CD4-positive, alpha-beta memory T cell (primary cell): Measurements from ENCODE around the gene SLC39A11. TPM values are rescaled to one million over a fixed set of nuclear protein-coding genes. Genes with fewer than 3 reads are reported as not detected.

Source experiments
- CTCF ChIA-PET: fragments of 350-600 bp; sonication (Branson Sonifier 250); formaldehyde crosslinking; loops from one replicate; lab custom pipeline; 2021; ENCODE audit warnings: inconsistent platforms; ENCODE audit not compliant: partially characterized antibody; lab: Charles Lee
- POLR2A ChIA-PET: fragments of 350-600 bp; sonication (Branson Sonifier 250); formaldehyde crosslinking; loops from one replicate; lab custom pipeline; 2021; ENCODE audit not compliant: partially characterized antibody; lab: Charles Lee
- DNase-seq, 5 donors: peaks; one replicate each; pipeline versions ENCODE4 v3.0.0 to v3.0.0-alpha.2; 2020 to 2022; ENCODE audit warnings: mixed read lengths in 1 of 5
- H3K27ac ChIP-seq: one replicate; pipeline ENCODE4 v1.7.0; 2013; ENCODE audit warnings: low read depth, low read length
- H3K27me3 ChIP-seq: 2 replicates; pipeline ENCODE4 v1.7.0; 2013; ENCODE audit warnings: mild to moderate bottlenecking, low read length, moderate library complexity; ENCODE audit not compliant: insufficient read depth
- H3K36me3 ChIP-seq: 2 replicates; pipeline ENCODE4 v1.7.0; 2013; ENCODE audit warnings: mild to moderate bottlenecking, low read length, moderate library complexity; ENCODE audit not compliant: insufficient read depth
- H3K4me1 ChIP-seq: 2 replicates; pipeline ENCODE4 v1.7.0; 2013; ENCODE audit warnings: mild to moderate bottlenecking, low read length, moderate library complexity; ENCODE audit not compliant: insufficient read depth
- H3K4me3 ChIP-seq, 2 donors: one replicate each; pipeline ENCODE4 v1.7.0; 2013; ENCODE audit warnings: low read length in 2 of 2, mild to moderate bottlenecking in 1 of 2
- H3K9me3 ChIP-seq, 2 donors: one replicate each; pipeline ENCODE4 v1.7.0; 2013; ENCODE audit warnings: low read length in 2 of 2, control low read depth in 1 of 2; ENCODE audit not compliant: control insufficient read depth in 1 of 2
- H3K27ac Mint-ChIP-seq, 7 donors: one replicate each; pipeline ENCODE4 v1.8.0; 2020 to 2021; ENCODE audit warnings: mixed read lengths in 7 of 7, mild to moderate bottlenecking in 6 of 7, inconsistent platforms in 3 of 7, moderate library complexity in 3 of 7
- H3K27me3 Mint-ChIP-seq, 2 donors: one replicate each; pipeline ENCODE4 v1.8.0; 2020 to 2021; ENCODE audit warnings: mixed read lengths in 2 of 2
- H3K36me3 Mint-ChIP-seq, 2 donors: one replicate each; pipeline ENCODE4 v1.8.0; 2020 to 2021; ENCODE audit warnings: mixed read lengths in 2 of 2, inconsistent platforms in 1 of 2, mild to moderate bottlenecking in 1 of 2
- H3K4me1 Mint-ChIP-seq, 4 donors: one replicate each; pipeline ENCODE4 v1.8.0; 2020 to 2021; ENCODE audit warnings: mixed read lengths in 4 of 4, mild to moderate bottlenecking in 1 of 4
- H3K4me3 Mint-ChIP-seq, 8 donors: one replicate each; pipeline ENCODE4 v1.8.0; 2020 to 2021; ENCODE audit warnings: mixed read lengths in 8 of 8, mild to moderate bottlenecking in 7 of 8, moderate library complexity in 6 of 8, inconsistent platforms in 3 of 8
- H3K9me3 Mint-ChIP-seq, 8 donors: one replicate each; pipeline ENCODE4 v1.8.0; 2020 to 2021; ENCODE audit warnings: mixed read lengths in 8 of 8, mild to moderate bottlenecking in 5 of 8, inconsistent platforms in 3 of 8, moderate library complexity in 1 of 8
- intact Hi-C: fragments of 100-400 bp; cut with micrococcal nuclease; formaldehyde crosslinking; loops from one replicate; pipeline ENCODE4 v1.15.1; 2023
- polyA plus RNA-seq, 2 donors: library from polyadenylated mRNA; unstranded; fragments of 300-500 nt; fragmentation: Illumina TruSeq; gene quantifications; one replicate each; pipeline ENCODE4 v1.2.3, GENCODE V29; 2021
- total RNA-seq, 2 experiments: library from RNA; stranded (reverse); gene quantifications; one replicate each; pipeline ENCODE4 v1.2.3, GENCODE V29; 2021

The SLC39A11 gene
- total and polyA plus RNA-seq, 4 experiments from 2014 or later = 15.9 to 23.7 (median 20.4) TPM

- H3K4me3 ChIP-seq = no peak overlapping the region
- Mint-ChIP-seq H3K4me3 (no peak overlapping the region), H3K4me1 (peaks cover 0 to 2% (median 0%) of the 10 kb centered on the region in 4 donors), H3K27ac (no peak overlapping the region), H3K27me3 (no peaks in the 10 kb centered on the region), H3K9me3 (peaks cover 0 to 2% (median 0%) of the 10 kb centered on the region in 8 donors), H3K36me3 (peaks cover 40 to 54% of the 10 kb centered on the region in 2 donors)
- no peaks in the 10 kb centered on the region for H3K27me3 ChIP-seq
- intact Hi-C loops = no loop called here
- ChIA-PET CTCF (interaction anchor here (1.2 kb wide), 1 partner anchor 45 kb away, joined by 3 read pairs; no protein-coding TSS in a partner anchor), POLR2A (no interaction called here)
- no peaks in the 10 kb centered on the region for H3K9me3 ChIP-seq
- H3K4me1 ChIP-seq = no peaks in the 10 kb centered on the region
- no peaks in the 10 kb centered on the region for H3K36me3 ChIP-seq
- no peak overlapping the region for H3K27ac ChIP-seq
- no peak for DNase-seq
These were observed 61.5 kb downstream of the SLC39A11 start for GRCh38 chr17:73030995-73031394.

GRCh38 chr17:73030501-73030921 lies 62.0 kb downstream of the SLC39A11 start:
- CTCF ChIA-PET = no interaction called here

GRCh38 chr17:73029991-73030390 lies 62.5 kb downstream of the SLC39A11 start:
- intact Hi-C loops = no loop called here
- H3K27ac Mint-ChIP-seq = no peak overlapping the region
- CTCF ChIA-PET = no interaction called here

More at GRCh38 chr17:73030501-73030921, 62.0 kb downstream of the SLC39A11 start:
- H3K36me3 ChIP-seq = no peaks in the 10 kb centered on the region
- H3K9me3 ChIP-seq = no peaks in the 10 kb centered on the region
- Mint-ChIP-seq H3K4me1 (peaks cover 0 to 2% (median 0%) of the 10 kb centered on the region in 4 donors), H3K27ac (no peak overlapping the region), H3K4me3 (no peak overlapping the region), H3K9me3 (peaks cover 0 to 3% (median 0%) of the 10 kb centered on the region in 8 donors), H3K27me3 (no peaks in the 10 kb centered on the region), H3K36me3 (peaks cover 41 to 56% of the 10 kb centered on the region in 2 donors)
- POLR2A ChIA-PET = no interaction called here
- intact Hi-C loops = no loop called here
- no peak for DNase-seq
- H3K27me3 ChIP-seq = no peaks in the 10 kb centered on the region
- H3K27ac ChIP-seq = no peak overlapping the region
- H3K4me1 ChIP-seq = no peaks in the 10 kb centered on the region
- no peak overlapping the region for H3K4me3 ChIP-seq

GRCh38 chr17:73029021-73029420 lies 63.5 kb downstream of the SLC39A11 start:
- Histone ChIP-seq H3K4me3 (no peak overlapping the region), H3K27me3 (no peaks in the 10 kb centered on the region), H3K4me1 (no peaks in the 10 kb centered on the region), H3K9me3 (no peaks in the 10 kb centered on the region), H3K36me3 (no peaks in the 10 kb centered on the region), H3K27ac (no peak overlapping the region)
- Mint-ChIP-seq H3K4me3 (no peak overlapping the region), H3K4me1 (no peaks in the 10 kb centered on the region), H3K36me3 (peaks cover 48 to 65% of the 10 kb centered on the region in 2 donors), H3K27ac (no peak overlapping the region), H3K9me3 (peaks cover 0 to 4% (median 0%) of the 10 kb centered on the region in 8 donors), H3K27me3 (no peaks in the 10 kb centered on the region)
- CTCF ChIA-PET = no interaction called here
- POLR2A ChIA-PET = no interaction called here
- intact Hi-C loops = no loop called here
- DNase-seq = no peak

More at GRCh38 chr17:73029991-73030390, 62.5 kb downstream of the SLC39A11 start:
- H3K27me3 ChIP-seq = no peaks in the 10 kb centered on the region
- Mint-ChIP-seq H3K4me3 (no peak overlapping the region), H3K27me3 (no peaks in the 10 kb centered on the region), H3K9me3 (peaks cover 0 to 3% (median 0%) of the 10 kb centered on the region in 8 donors), H3K4me1 (peaks cover 0 to 2% (median 0%) of the 10 kb centered on the region in 4 donors), H3K36me3 (peaks cover 44 to 61% of the 10 kb centered on the region in 2 donors)
- no peaks in the 10 kb centered on the region for H3K9me3 ChIP-seq
- no peak overlapping the region for H3K27ac ChIP-seq
- no peak for DNase-seq
- POLR2A ChIA-PET = no interaction called here
- H3K4me1 ChIP-seq = no peaks in the 10 kb centered on the region
- H3K36me3 ChIP-seq = no peaks in the 10 kb centered on the region
- no peak overlapping the region for H3K4me3 ChIP-seq

- DNase-seq = no peak
- peaks cover 52 to 70% of the 10 kb centered on the region in 2 donors for H3K36me3 Mint-ChIP-seq
- H3K27me3 ChIP-seq = no peaks in the 10 kb centered on the region
These were observed 64.2 kb downstream of the SLC39A11 start for GRCh38 chr17:73028299-73028755.

GRCh38 chr17:73027130-73027741 lies 65.3 kb downstream of the SLC39A11 start:
- H3K4me1 Mint-ChIP-seq = peaks cover 0 to 5% (median under 1%) of the 10 kb centered on the region in 4 donors
- ChIA-PET POLR2A (no interaction called here), CTCF (no interaction called here)
- H3K27me3 Mint-ChIP-seq = no peaks in the 10 kb centered on the region
- H3K4me3 Mint-ChIP-seq = no peak overlapping the region
- intact Hi-C loops = no loop called here
- no peak for DNase-seq
- no peak overlapping the region for H3K27ac Mint-ChIP-seq
- peaks cover 0 to 8% (median 0%) of the 10 kb centered on the region in 8 donors for H3K9me3 Mint-ChIP-seq
- H3K4me3 ChIP-seq = no peak overlapping the region
- no peaks in the 10 kb centered on the region for H3K4me1 ChIP-seq
- H3K9me3 ChIP-seq = no peaks in the 10 kb centered on the region
- H3K27me3 ChIP-seq = no peaks in the 10 kb centered on the region
- no peak overlapping the region for H3K27ac ChIP-seq
- peaks cover 58 to 79% of the 10 kb centered on the region in 2 donors for H3K36me3 Mint-ChIP-seq
- H3K36me3 ChIP-seq = no peaks in the 10 kb centered on the region

More at GRCh38 chr17:73028299-73028755, 64.2 kb downstream of the SLC39A11 start:
- Histone ChIP-seq H3K36me3 (no peaks in the 10 kb centered on the region), H3K9me3 (no peaks in the 10 kb centered on the region), H3K4me1 (no peaks in the 10 kb centered on the region), H3K27ac (no peak overlapping the region), H3K4me3 (no peak overlapping the region)
- CTCF ChIA-PET = no interaction called here
- POLR2A ChIA-PET = no interaction called here
- H3K4me3 Mint-ChIP-seq = no peak overlapping the region
- H3K27me3 Mint-ChIP-seq = no peaks in the 10 kb centered on the region
- H3K9me3 Mint-ChIP-seq = peaks cover 0 to 5% (median 0%) of the 10 kb centered on the region in 8 donors
- H3K4me1 Mint-ChIP-seq = no peaks in the 10 kb centered on the region
- intact Hi-C loops = no loop called here
- H3K27ac Mint-ChIP-seq = no peak overlapping the region

GRCh38 chr17:73025041-73025560 lies 67.4 kb downstream of the SLC39A11 start:
- peaks cover 55 to 80% of the 10 kb centered on the region in 2 donors for H3K36me3 Mint-ChIP-seq
- H3K4me3 Mint-ChIP-seq = no peak overlapping the region
- ChIA-PET CTCF (no interaction called here), POLR2A (no interaction called here)
- H3K9me3 Mint-ChIP-seq = peaks cover 0 to 21% (median 10%) of the 10 kb centered on the region in 8 donors
- H3K27ac Mint-ChIP-seq = no peak overlapping the region
- Histone ChIP-seq H3K36me3 (no peaks in the 10 kb centered on the region), H3K4me3 (no peak overlapping the region), H3K27ac (no peak overlapping the region), H3K27me3 (no peaks in the 10 kb centered on the region), H3K9me3 (no peaks in the 10 kb centered on the region), H3K4me1 (no peaks in the 10 kb centered on the region)
- intact Hi-C loops = no loop called here
- peaks cover 0 to 9% (median under 1%) of the 10 kb centered on the region in 4 donors for H3K4me1 Mint-ChIP-seq
- no peak for DNase-seq
- H3K27me3 Mint-ChIP-seq = no peaks in the 10 kb centered on the region
